ENCODE data around the gene ZNF862. TPM values are rescaled to one million over a fixed set of nuclear protein-coding genes. Genes with fewer than 3 reads are reported as not detected.
A peak's percentile ranks its signal among the peaks of the same experiment; 100 is the strongest.

Gene ZNF862
- polyA plus RNA-seq, 1 experiment: 11.5 TPM

GRCh38 chr7:149882248-149883047, 44.3 kb downstream of the ZNF862 start:
- Histone ChIP-seq H3K27me3 (ENCODE audit: control insufficient read depth, insufficient read depth, low read length) (no peaks in the 10 kb centered on the region), H3K9me3 (ENCODE audit: control insufficient read depth, insufficient read depth, low read length) (no peaks in the 10 kb centered on the region; the same call in 1 of the 2 replicates), H3K27ac (ENCODE audit: low read depth, low read length) (no peak overlapping the region), H3K4me3 (ENCODE audit: low read depth, low read length) (no peak overlapping the region)
- POLR2A ChIA-PET: no interaction called here
- TF ChIP-seq CTCF (IDR thresholded peaks at IDR 0.05; ENCODE audit: low read depth, low read length): no peak
- no peak for DNase-seq (ENCODE audit: low read depth, low spot score)
- CTCF ChIA-PET: interaction anchor here (0.5 to 2.6 kb wide), 8 partner anchors 8 to 919 kb away, joined by 3 to 18 read pairs (median 6); partner anchors contain the start of gene ZNF862

GRCh38 chr7:149883048-149883438, 44.9 kb downstream of the ZNF862 start:
- Histone ChIP-seq H3K27ac (ENCODE audit: low read depth, low read length) (no peak overlapping the region), H3K27me3 (ENCODE audit: control insufficient read depth, insufficient read depth, low read length) (no peaks in the 10 kb centered on the region), H3K9me3 (ENCODE audit: control insufficient read depth, insufficient read depth, low read length) (no peaks in the 10 kb centered on the region; the same call in 1 of the 2 replicates), H3K4me3 (ENCODE audit: low read depth, low read length) (no peak overlapping the region)
- DNase-seq (ENCODE audit: low read depth, low spot score): no peak
- CTCF ChIA-PET: interaction anchor here (0.5 to 2.6 kb wide), 9 partner anchors 8 to 919 kb away, joined by 3 to 18 read pairs (median 5); partner anchors contain the start of gene ZNF862
- TF ChIP-seq CTCF (IDR thresholded peaks at IDR 0.05; ENCODE audit: low read depth, low read length): no peak
- POLR2A ChIA-PET: no interaction called here

- no peaks in the 10 kb centered on the region; the same call in 1 of the 2 replicates for H3K9me3 ChIP-seq (ENCODE audit: control insufficient read depth, insufficient read depth, low read length)
- no peak overlapping the region for H3K27ac ChIP-seq (ENCODE audit: low read depth, low read length)
- no peak for DNase-seq (ENCODE audit: low read depth, low spot score)
- H3K4me3 ChIP-seq (ENCODE audit: low read depth, low read length): no peak overlapping the region
- POLR2A ChIA-PET: no interaction called here
- CTCF ChIA-PET: interaction anchor here (0.5 to 2.6 kb wide), 10 partner anchors 9 to 920 kb away, joined by 3 to 18 read pairs (median 4); partner anchors contain the start of gene ZNF862
- no peaks in the 10 kb centered on the region for H3K27me3 ChIP-seq (ENCODE audit: control insufficient read depth, insufficient read depth, low read length)
- TF ChIP-seq CTCF (IDR thresholded peaks at IDR 0.05; ENCODE audit: low read depth, low read length): peak; percentile 81
These were observed 45.3 kb downstream of the ZNF862 start for GRCh38 chr7:149883452-149883861.

- CTCF ChIA-PET: interaction anchor here (1.3 to 2.6 kb wide), 8 partner anchors 9 to 77 kb away, joined by 3 to 18 read pairs (median 6); partner anchors contain the start of gene ZNF862
- H3K9me3 ChIP-seq (ENCODE audit: control insufficient read depth, insufficient read depth, low read length): no peaks in the 10 kb centered on the region; the same call in 1 of the 2 replicates
- POLR2A ChIA-PET: no interaction called here
- DNase-seq (ENCODE audit: low read depth, low spot score): no peak
- H3K27ac ChIP-seq (ENCODE audit: low read depth, low read length): no peak overlapping the region
- no peak for TF ChIP-seq CTCF (IDR thresholded peaks at IDR 0.05; ENCODE audit: low read depth, low read length)
- H3K27me3 ChIP-seq (ENCODE audit: control insufficient read depth, insufficient read depth, low read length): no peaks in the 10 kb centered on the region
- no peak overlapping the region for H3K4me3 ChIP-seq (ENCODE audit: low read depth, low read length)
These were observed 45.8 kb downstream of the ZNF862 start for GRCh38 chr7:149884016-149884415.

GRCh38 chr7:149884541-149884940, 46.4 kb downstream of the ZNF862 start:
- POLR2A ChIA-PET: no interaction called here
- Histone ChIP-seq H3K9me3 (ENCODE audit: control insufficient read depth, insufficient read depth, low read length) (no peaks in the 10 kb centered on the region; the same call in 1 of the 2 replicates), H3K27me3 (ENCODE audit: control insufficient read depth, insufficient read depth, low read length) (no peaks in the 10 kb centered on the region), H3K27ac (ENCODE audit: low read depth, low read length) (no peak overlapping the region), H3K4me3 (ENCODE audit: low read depth, low read length) (no peak overlapping the region)
- CTCF ChIA-PET: interaction anchor here (1.3 to 2.6 kb wide), 7 partner anchors 8 to 78 kb away, joined by 3 to 18 read pairs (median 7); no protein-coding TSS in a partner anchor
- no peak for DNase-seq (ENCODE audit: low read depth, low spot score)
- no peak for TF ChIP-seq CTCF (IDR thresholded peaks at IDR 0.05; ENCODE audit: low read depth, low read length)
